Activated naive CD8-positive, alpha-beta T cell treated with anti-CD3 and anti-CD28 coated beads, Interleukin-2, amount 10 ng/mL, durations not matched to agents 7 days and 5 days (primary cell): Measurements from ENCODE around the gene ARTN. TPM values are rescaled to one million over a fixed set of nuclear protein-coding genes. Genes with fewer than 3 reads are reported as not detected.

Source experiments
- ATAC-seq: fragments of 150-1000 bp; cut with Tn5 transposase; one replicate; pipeline ENCODE4 v1.10.0; 2021; ENCODE audit warnings: low read depth, moderate library complexity
- POLR2A ChIA-PET: fragments of 350-600 bp; sonication (Branson Sonifier 250); formaldehyde crosslinking; loops from one replicate; lab custom pipeline; 2021; ENCODE audit warnings: antibody characterized with exemption; lab: Charles Lee
- DNase-seq: peaks from one replicate; pipeline ENCODE4 v3.0.0; 2021
- H3K27ac Mint-ChIP-seq: one replicate; pipeline ENCODE4 v1.8.0; 2022; ENCODE audit warnings: mild to moderate bottlenecking, mixed read lengths
- H3K27me3 Mint-ChIP-seq: one replicate; pipeline ENCODE4 v1.8.0; 2022; ENCODE audit warnings: mild to moderate bottlenecking, moderate library complexity, mixed read lengths
- H3K36me3 Mint-ChIP-seq: one replicate; pipeline ENCODE4 v1.8.0; 2021; ENCODE audit warnings: mild to moderate bottlenecking, mixed read lengths
- H3K4me1 Mint-ChIP-seq: one replicate; pipeline ENCODE4 v1.8.0; 2021; ENCODE audit warnings: mixed read lengths
- H3K4me3 Mint-ChIP-seq: one replicate; pipeline ENCODE4 v1.8.0; 2022; ENCODE audit warnings: mild to moderate bottlenecking, moderate library complexity, mixed read lengths
- H3K9me3 Mint-ChIP-seq: one replicate; pipeline ENCODE4 v1.8.0; 2021; ENCODE audit warnings: mixed read lengths
- total RNA-seq, 2 experiments: library from RNA; stranded (reverse); gene quantifications; one replicate each; pipeline ENCODE4 v1.2.3, GENCODE V29; 2021

The ARTN gene
- total RNA-seq, 2 experiments from 2014 or later: 0.39 to 0.71 TPM

DNA sequence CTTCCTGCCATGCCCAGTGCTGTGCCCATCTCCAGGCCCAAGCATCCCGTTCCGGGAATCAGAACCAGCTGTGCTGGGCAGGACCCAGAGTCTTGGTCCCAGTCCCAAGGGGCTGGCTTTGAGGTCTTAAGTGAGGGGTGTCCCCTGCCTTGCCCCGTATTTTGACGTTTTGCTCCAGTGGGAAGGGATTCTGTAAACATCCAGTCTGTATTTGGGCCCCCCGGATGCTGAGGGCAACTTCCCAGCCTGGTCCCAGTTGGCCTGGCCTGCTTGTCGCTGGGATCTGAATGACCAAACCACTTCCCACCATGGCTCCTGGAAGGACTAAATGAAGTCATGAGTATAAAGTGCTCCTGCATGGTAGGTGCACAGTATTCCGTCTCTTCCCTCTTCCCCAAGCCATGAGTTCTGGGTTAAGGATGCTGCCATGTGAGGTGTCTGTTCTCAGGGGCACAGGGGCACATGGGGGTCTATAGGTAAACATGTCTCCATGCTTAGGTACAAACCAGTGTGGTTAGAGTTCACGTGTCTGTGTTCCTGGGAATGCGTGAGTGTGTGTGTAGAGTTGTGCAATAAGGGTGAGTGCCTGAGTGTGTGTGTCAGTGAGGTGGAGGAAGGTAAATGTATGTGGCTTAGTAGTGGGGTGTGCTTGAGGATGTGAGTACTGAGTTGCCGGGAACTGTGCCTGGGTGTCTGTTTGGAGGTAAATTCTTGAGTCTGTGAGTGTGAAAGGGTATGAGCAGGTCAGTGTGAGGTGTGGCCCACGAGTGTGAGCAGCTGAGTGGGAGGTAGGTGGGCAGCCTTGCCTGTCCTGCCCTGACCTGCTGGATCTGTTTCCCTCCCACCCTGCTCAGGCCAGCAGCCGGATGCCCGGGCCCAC lies 46.9 kb downstream of the ARTN start:
- Mint-ChIP-seq H3K4me1 (peaks cover 35% of the 10 kb centered on the region), H3K4me3 (peak overlapping the region; percentile 89), H3K27me3 (no peaks in the 10 kb centered on the region), H3K36me3 (peaks cover 18% of the 10 kb centered on the region), H3K27ac (no peak overlapping the region), H3K9me3 (no peaks in the 10 kb centered on the region)
- DNase-seq: no peak
- ATAC-seq: no peak
- POLR2A ChIA-PET: interaction anchor here (0.8 kb wide), 1 partner anchor 9 kb away, joined by 3 read pairs; no protein-coding TSS in a partner anchor

DNA sequence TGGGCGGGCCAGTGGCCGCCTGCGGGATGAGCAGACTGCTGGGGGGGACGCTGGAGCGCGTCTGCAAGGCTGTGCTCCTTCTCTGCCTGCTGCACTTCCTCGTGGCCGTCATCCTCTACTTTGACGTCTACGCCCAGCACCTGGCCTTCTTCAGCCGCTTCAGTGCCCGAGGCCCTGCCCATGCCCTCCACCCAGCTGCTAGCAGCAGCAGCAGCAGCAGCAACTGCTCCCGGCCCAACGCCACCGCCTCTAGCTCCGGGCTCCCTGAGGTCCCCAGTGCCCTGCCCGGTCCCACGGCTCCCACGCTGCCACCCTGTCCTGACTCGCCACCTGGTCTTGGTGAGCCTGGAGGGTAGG lies 47.5 kb downstream of the ARTN start:
- Mint-ChIP-seq H3K4me3 (no peak overlapping the region), H3K27me3 (no peaks in the 10 kb centered on the region), H3K36me3 (peaks cover 20% of the 10 kb centered on the region), H3K9me3 (no peaks in the 10 kb centered on the region), H3K4me1 (peaks cover 30% of the 10 kb centered on the region), H3K27ac (no peak overlapping the region)
- DNase-seq (no peak), ATAC-seq (no peak)
- POLR2A ChIA-PET: no interaction called here

DNA sequence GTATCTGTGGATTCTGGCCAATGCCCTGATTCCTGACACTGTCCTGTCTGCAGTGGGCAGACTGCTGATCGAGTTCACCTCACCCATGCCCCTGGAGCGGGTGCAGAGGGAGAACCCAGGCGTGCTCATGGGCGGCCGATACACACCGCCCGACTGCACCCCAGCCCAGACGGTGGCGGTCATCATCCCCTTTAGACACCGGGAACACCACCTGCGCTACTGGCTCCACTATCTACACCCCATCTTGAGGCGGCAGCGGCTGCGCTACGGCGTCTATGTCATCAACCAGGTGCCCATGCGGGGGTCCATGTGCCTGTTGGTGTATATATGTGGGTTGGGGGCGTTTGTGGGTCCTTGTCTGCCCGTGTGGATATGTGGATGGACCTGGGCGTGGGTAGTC lies 48.0 kb downstream of the ARTN start:
- H3K27me3 Mint-ChIP-seq: no peaks in the 10 kb centered on the region

DNA sequence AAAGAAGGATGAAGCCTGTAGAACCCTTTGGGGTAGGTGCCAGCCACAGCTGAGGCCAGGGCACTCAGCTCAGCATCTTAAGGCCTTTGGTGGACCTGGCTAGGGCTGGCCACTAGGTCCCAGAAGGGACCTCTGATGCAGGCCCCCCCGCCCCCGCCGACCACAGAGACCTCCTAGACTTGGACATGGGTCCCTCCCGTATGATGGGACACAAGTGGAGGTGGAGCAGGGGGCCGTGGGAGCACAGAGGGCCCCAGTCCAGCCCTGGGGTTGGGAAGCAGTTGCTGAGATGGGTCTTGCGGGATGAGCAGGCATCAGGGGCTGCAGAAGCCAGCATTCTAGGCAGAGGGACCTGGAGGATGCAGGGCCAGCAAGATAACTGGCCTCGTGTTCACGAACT lies 48.6 kb downstream of the ARTN start:
- Mint-ChIP-seq H3K4me3 (no peak overlapping the region), H3K9me3 (no peaks in the 10 kb centered on the region), H3K27ac (no peak overlapping the region), H3K36me3 (peaks cover 12% of the 10 kb centered on the region), H3K4me1 (peaks cover 21% of the 10 kb centered on the region), H3K27me3 (no peaks in the 10 kb centered on the region)
- ATAC-seq (no peak), DNase-seq (no peak)
- POLR2A ChIA-PET: no interaction called here

More for the DNA sequence above, 48.0 kb downstream of the ARTN start:
- Mint-ChIP-seq H3K4me3 (no peak overlapping the region), H3K4me1 (peaks cover 25% of the 10 kb centered on the region), H3K9me3 (no peaks in the 10 kb centered on the region), H3K27ac (no peak overlapping the region), H3K36me3 (peaks cover 17% of the 10 kb centered on the region)
- POLR2A ChIA-PET: no interaction called here
- DNase-seq: no peak
- ATAC-seq: no peak

DNA sequence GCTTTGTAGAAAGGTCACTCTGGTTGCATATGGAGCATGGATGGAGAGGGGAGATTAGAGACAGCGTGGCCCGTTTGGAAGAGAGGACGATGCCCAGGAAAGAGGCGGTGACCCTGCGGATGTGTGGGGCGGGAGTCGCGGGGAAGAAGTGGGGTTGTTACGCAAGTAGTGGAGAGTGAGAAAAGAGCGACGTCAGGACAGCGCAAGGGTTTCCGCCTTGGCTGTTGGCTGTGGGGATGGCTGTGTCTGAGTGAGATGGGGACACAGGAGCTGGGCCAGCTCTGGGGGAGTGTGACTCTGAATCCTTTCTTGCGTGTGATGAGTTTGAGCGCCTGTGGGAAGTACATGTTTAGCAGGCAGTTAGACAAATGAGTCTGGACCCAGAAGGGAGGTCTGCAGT lies 49.2 kb downstream of the ARTN start:
- POLR2A ChIA-PET: no interaction called here
- peaks cover 16% of the 10 kb centered on the region for H3K4me1 Mint-ChIP-seq
- H3K4me3 Mint-ChIP-seq: no peak overlapping the region
- H3K36me3 Mint-ChIP-seq: peaks cover 8% of the 10 kb centered on the region
- DNase-seq: no peak
- ATAC-seq: no peak
- no peaks in the 10 kb centered on the region for H3K27me3 Mint-ChIP-seq
- H3K27ac Mint-ChIP-seq: no peak overlapping the region
- H3K9me3 Mint-ChIP-seq: no peaks in the 10 kb centered on the region

DNA sequence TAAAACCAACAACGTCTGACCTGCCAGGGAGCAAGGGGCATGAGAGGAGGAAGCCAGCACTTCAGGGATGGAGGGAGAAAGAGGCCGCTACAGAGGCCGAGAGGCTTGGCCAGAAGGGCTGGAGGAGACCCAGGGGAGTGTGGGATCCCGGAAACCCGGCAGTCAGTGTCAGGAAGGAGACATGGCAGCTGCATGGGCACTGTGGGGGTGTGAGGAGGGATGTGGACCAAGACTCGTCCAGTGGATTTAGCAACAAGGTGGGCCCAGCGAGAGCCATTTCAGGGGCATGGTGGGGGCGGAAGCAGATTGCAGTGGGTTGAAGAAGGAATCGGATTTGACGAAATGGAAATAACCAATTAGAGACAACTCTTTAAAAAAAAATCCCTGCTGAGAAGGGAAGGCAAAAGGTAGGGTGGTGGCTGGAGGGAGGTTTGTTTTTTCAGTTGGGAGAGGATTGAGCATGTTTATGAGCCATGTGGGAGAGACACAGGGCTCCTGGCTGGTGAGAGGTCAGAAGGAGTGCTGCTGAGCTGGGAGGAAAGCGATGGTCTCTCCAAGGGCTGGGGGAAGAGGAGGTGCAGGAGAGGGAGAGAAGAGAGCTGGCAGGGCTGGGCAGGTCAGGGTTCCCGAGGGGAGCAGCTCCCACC lies 49.8 kb downstream of the ARTN start:
- H3K4me1 Mint-ChIP-seq: peaks cover 11% of the 10 kb centered on the region
- peaks cover 7% of the 10 kb centered on the region for H3K36me3 Mint-ChIP-seq
- H3K9me3 Mint-ChIP-seq: no peaks in the 10 kb centered on the region
- no peak overlapping the region for H3K4me3 Mint-ChIP-seq
- POLR2A ChIA-PET: no interaction called here
- H3K27me3 Mint-ChIP-seq: no peaks in the 10 kb centered on the region
- ATAC-seq (no peak), DNase-seq (no peak)
- peak overlapping the region; percentile 26 for H3K27ac Mint-ChIP-seq

DNA sequence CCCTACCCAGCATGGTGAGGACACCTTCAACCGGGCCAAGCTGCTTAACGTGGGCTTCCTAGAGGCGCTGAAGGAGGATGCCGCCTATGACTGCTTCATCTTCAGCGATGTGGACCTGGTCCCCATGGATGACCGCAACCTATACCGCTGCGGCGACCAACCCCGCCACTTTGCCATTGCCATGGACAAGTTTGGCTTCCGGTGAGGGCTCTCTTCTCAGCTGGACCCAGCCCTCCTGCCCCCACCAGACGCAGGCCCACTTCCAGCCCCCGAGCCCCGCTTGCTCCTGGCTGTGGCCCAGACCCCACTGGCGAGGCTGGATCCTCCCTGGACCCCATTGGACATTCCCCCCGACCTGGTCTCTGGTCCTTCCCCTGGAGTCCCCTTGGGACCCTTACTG lies 51.3 kb downstream of the ARTN start:
- no peak for DNase-seq
- peaks cover 4% of the 10 kb centered on the region for H3K36me3 Mint-ChIP-seq
- H3K27me3 Mint-ChIP-seq: no peaks in the 10 kb centered on the region
- no peaks in the 10 kb centered on the region for H3K9me3 Mint-ChIP-seq
- POLR2A ChIA-PET: no interaction called here
- ATAC-seq: no peak
- peaks cover 7% of the 10 kb centered on the region for H3K4me1 Mint-ChIP-seq
- H3K27ac Mint-ChIP-seq: no peak overlapping the region
- no peak overlapping the region for H3K4me3 Mint-ChIP-seq

DNA sequence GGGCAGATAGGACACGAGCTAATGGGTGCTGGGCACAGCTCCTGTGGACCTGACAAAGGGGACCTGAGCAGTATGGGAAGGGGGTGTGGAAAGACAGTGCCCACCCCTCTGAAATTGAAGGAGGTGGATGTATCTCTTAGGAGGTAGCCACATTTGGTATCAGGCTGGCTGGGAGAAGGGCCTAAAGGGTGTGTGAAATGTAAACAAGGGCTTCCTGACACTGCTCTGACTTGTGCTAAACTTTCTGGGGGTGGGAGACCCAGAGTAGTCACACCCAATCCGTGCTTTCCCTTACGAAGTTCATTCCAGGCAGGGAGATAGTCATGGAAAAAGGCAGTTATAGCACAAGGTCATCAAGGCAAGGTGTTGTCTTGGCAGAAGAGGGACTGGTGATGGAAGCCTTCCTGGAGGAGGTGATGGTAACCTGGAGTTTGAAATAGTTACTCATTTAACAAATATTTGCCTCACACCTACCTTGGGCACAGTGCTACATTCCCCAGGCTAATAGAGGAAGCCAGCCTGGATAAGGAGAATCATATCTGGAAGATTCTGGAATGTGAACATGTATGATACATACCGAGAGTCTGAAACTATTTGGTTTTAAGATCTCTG lies 52.5 kb downstream of the ARTN start:
- Mint-ChIP-seq H3K27me3 (no peaks in the 10 kb centered on the region), H3K4me1 (peaks cover 1% of the 10 kb centered on the region), H3K9me3 (no peaks in the 10 kb centered on the region), H3K27ac (no peak overlapping the region), H3K4me3 (no peak overlapping the region), H3K36me3 (peaks cover 4% of the 10 kb centered on the region)
- DNase-seq (no peak), ATAC-seq (no peak)
- POLR2A ChIA-PET: no interaction called here

DNA sequence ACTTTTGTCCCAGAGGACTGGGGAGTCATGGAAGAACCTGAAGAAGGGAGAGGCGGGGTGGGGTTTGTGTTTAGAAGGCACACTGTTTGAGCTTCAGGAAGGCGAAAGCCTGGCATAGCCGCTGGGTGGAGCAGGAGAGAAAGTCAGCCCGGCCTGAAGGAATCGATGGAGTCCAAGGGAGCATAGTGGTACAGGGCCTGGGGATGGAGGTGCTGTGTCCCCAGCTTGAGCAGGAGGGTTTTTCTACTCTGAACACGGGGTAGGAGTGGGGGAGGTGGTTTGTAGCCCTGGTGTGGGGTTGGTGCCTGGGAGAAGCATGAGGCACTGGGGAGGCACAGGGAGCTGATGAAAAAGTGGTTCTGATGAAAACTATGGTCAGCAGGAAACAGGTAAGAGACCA lies 53.1 kb downstream of the ARTN start:
- H3K4me1 Mint-ChIP-seq: peaks cover 2% of the 10 kb centered on the region
- peaks cover 4% of the 10 kb centered on the region for H3K36me3 Mint-ChIP-seq
- ATAC-seq: no peak
- POLR2A ChIA-PET: no interaction called here
- no peak overlapping the region for H3K27ac Mint-ChIP-seq
- no peak for DNase-seq
- H3K9me3 Mint-ChIP-seq: no peaks in the 10 kb centered on the region
- H3K27me3 Mint-ChIP-seq: no peaks in the 10 kb centered on the region
- H3K4me3 Mint-ChIP-seq: no peak overlapping the region

Other genes with a start within 250 kb of the ARTN start
- 10 to 100 TPM; 20.8 TPM for gene ST3GAL3, start 226.3 kb upstream of the ARTN start, total RNA-seq
- 10 to 100 TPM; 24.1 to 24.4 TPM for gene IPO13, start 13.1 kb downstream of the ARTN start, total RNA-seq
- gene DPH2, start 36.2 kb downstream of the ARTN start, total RNA-seq: 10 to 100 TPM; 26.7 to 28.2 TPM
- 10 to 100 TPM; 90.4 to 94.2 TPM for gene ATP6V0B, start 41.2 kb downstream of the ARTN start, total RNA-seq
- gene B4GALT2, start 45.4 kb downstream of the ARTN start, total RNA-seq: 10 to 100 TPM; 12.5 to 13.3 TPM
- gene CCDC24, start 57.8 kb downstream of the ARTN start, total RNA-seq: 1 to 10 TPM; 1.3 to 3.2 TPM
- gene SLC6A9, start 97.7 kb downstream of the ARTN start, total RNA-seq: 1 to 10 TPM; 1.9 to 3.0 TPM
- not detected for gene KLF17, start 185.0 kb downstream of the ARTN start, total RNA-seq
- gene KLF18, start 207.8 kb downstream of the ARTN start, total RNA-seq: not detected